IMR-90 (cell line): ENCODE results near the gene CPXM1. TPM values are rescaled to one million over a fixed set of nuclear protein-coding genes. Genes with fewer than 3 reads are reported as not detected.

Source experiments
- MAZ ChIP-seq: IDR thresholded peaks from 2 replicates; pipeline ENCODE4 v1.6.1; 2012; ENCODE audit warnings: low read depth, mild to moderate bottlenecking, low read length, improper control_type of control experiment, moderate library complexity, borderline replicate concordance
- MXI1 ChIP-seq: IDR thresholded peaks from 2 replicates; pipeline ENCODE4 v1.6.1; 2012; ENCODE audit warnings: low read depth, mild to moderate bottlenecking, low read length, moderate library complexity, borderline replicate concordance
- USF2 ChIP-seq: fragments of 150-350 bp; IDR thresholded peaks from 2 replicates; pipeline ENCODE4 v1.6.1; 2017; ENCODE audit warnings: mild to moderate bottlenecking, antibody characterized with exemption, low read length, low read depth
- polyA plus RNA-seq, 3 experiments: library from polyadenylated mRNA; depleted of rRNA; stranded (reverse); fragments of >200 nt; gene quantifications; 2 replicates each; pipeline ENCODE4 v1.2.3, GENCODE V29; 2012; ENCODE audit warnings: low replicate concordance in 1 of 3
- total RNA-seq: library from RNA; depleted of rRNA; stranded (reverse); fragments of >200 nt; gene quantifications from 2 replicates; pipeline ENCODE4 v1.2.3, GENCODE V29; 2012

CPXM1 gene
- total and polyA plus RNA-seq, 2 of the 4 experiments (the other 2 are of a cell fraction) = 1.1 to 4.6 TPM

- no peak for TF ChIP-seq MAZ
- no peak for TF ChIP-seq MXI1
- TF ChIP-seq USF2 = no peak
Measured at GRCh38 chr20:2816030-2816582, 15.7 kb upstream of the CPXM1 start, which contains the start of gene TMEM239 (continued).
